Mammary epithelial cell (primary cell): ENCODE data around the gene SENP6.
"Not testable (repeated sequence)": the region's sequence is repeated elsewhere in the genome, so short reads cannot be mapped to it uniquely, and the experiment has no call there.

ENCODE experiments used
- CTCF ChIP-seq, 2 donors: IDR thresholded peaks in 1 of 2; conservative IDR thresholded peaks in 1 of 2; 2 replicates each; pipeline ENCODE4 v1.5.1; 2011 to 2012; ENCODE audit warnings: inconsistent platforms in 2 of 2, low read length in 2 of 2, mild to moderate bottlenecking in 2 of 2, control low read depth in 1 of 2, low read depth in 1 of 2; ENCODE audit not compliant: insufficient read depth in 1 of 2; ENCODE audit errors: extremely low read depth in 1 of 2
- EZH2 ChIP-seq: IDR thresholded peaks from 2 replicates; pipeline ENCODE4 v1.6.1; 2012; ENCODE audit warnings: low read length, inconsistent platforms, borderline replicate concordance

GRCh38 chr6:75570671-75571070 is 31.0 kb upstream of the SENP6 start:
- not testable (repeated sequence) for TF ChIP-seq CTCF (conservative IDR thresholded peaks at IDR 0.05 in 1 of 2, IDR thresholded peaks at IDR 0.05 in 1 of 2; ENCODE audit: extremely low read depth in 1 of 2, insufficient read depth in 1 of 2, low read depth in 1 of 2, low read length in 2 of 2); EZH2
